ENCODE data around the gene PFKP.
"Not testable (repeated sequence)": the region's sequence is repeated elsewhere in the genome, so short reads cannot be mapped to it uniquely, and the experiment has no call there.

Gene PFKP

GRCh38 chr10:3053155-3053554 is 14.2 kb upstream of the PFKP start:
- DNase-seq (ENCODE audit: low read depth in 1 of 2, low spot score in 1 of 2): no peak
- in situ Hi-C loops (cut with HindIII; ENCODE audit: low pct_unique_long_range_greater_than_20kb, low sequenced_read_pairs): no loop called here
- no peak for TF ChIP-seq JUND (IDR thresholded peaks at IDR 0.05; ENCODE audit: low read depth)

GRCh38 chr10:3054183-3054850 is 13.0 kb upstream of the PFKP start:
- in situ Hi-C loops (cut with HindIII; ENCODE audit: low pct_unique_long_range_greater_than_20kb, low sequenced_read_pairs): no loop called here
- TF ChIP-seq JUND (IDR thresholded peaks at IDR 0.05; ENCODE audit: low read depth): no peak
- no peak for DNase-seq (ENCODE audit: low read depth in 1 of 2, low spot score in 1 of 2)

- TF ChIP-seq JUND (IDR thresholded peaks at IDR 0.05; ENCODE audit: low read depth): no peak
- in situ Hi-C loops (cut with HindIII; ENCODE audit: low pct_unique_long_range_greater_than_20kb, low sequenced_read_pairs): no loop called here
- no peak for DNase-seq (ENCODE audit: low read depth in 1 of 2, low spot score in 1 of 2)
Observed at GRCh38 chr10:3054851-3055199, 12.5 kb upstream of the PFKP start.

- in situ Hi-C loops (cut with HindIII; ENCODE audit: low pct_unique_long_range_greater_than_20kb, low sequenced_read_pairs): no loop called here
- peak in 1 of 2 experiments; percentile 66 for DNase-seq (ENCODE audit: low read depth in 1 of 2, low spot score in 1 of 2)
- TF ChIP-seq JUND (IDR thresholded peaks at IDR 0.05; ENCODE audit: low read depth): no peak
Observed at GRCh38 chr10:3056280-3057037, 10.9 kb upstream of the PFKP start.

GRCh38 chr10:3057946-3058345 is 9.4 kb upstream of the PFKP start:
- no peak for TF ChIP-seq JUND (IDR thresholded peaks at IDR 0.05; ENCODE audit: low read depth)
- no peak for DNase-seq (ENCODE audit: low read depth in 1 of 2, low spot score in 1 of 2)
- in situ Hi-C loops (cut with HindIII; ENCODE audit: low pct_unique_long_range_greater_than_20kb, low sequenced_read_pairs): no loop called here

GRCh38 chr10:3059974-3060373 is 7.4 kb upstream of the PFKP start:
- DNase-seq (ENCODE audit: low read depth in 1 of 2, low spot score in 1 of 2): no peak
- in situ Hi-C loops (cut with HindIII; ENCODE audit: low pct_unique_long_range_greater_than_20kb, low sequenced_read_pairs): no loop called here
- TF ChIP-seq JUND (IDR thresholded peaks at IDR 0.05; ENCODE audit: low read depth): no peak

- no peak for DNase-seq (ENCODE audit: low read depth in 1 of 2, low spot score in 1 of 2)
- in situ Hi-C loops (cut with HindIII; ENCODE audit: low pct_unique_long_range_greater_than_20kb, low sequenced_read_pairs): no loop called here
- no peak for TF ChIP-seq JUND (IDR thresholded peaks at IDR 0.05; ENCODE audit: low read depth)
Observed at GRCh38 chr10:3060481-3060889, 6.9 kb upstream of the PFKP start.

- not testable (repeated sequence) for DNase-seq (ENCODE audit: low read depth in 1 of 2, low spot score in 1 of 2)
Observed at GRCh38 chr10:3061323-3061898, 5.9 kb upstream of the PFKP start.

GRCh38 chr10:3062502-3063186 is 4.7 kb upstream of the PFKP start:
- no peak for DNase-seq (ENCODE audit: low read depth in 1 of 2, low spot score in 1 of 2)
- in situ Hi-C loops (cut with HindIII; ENCODE audit: low pct_unique_long_range_greater_than_20kb, low sequenced_read_pairs): no loop called here

More at GRCh38 chr10:3061323-3061898, 5.9 kb upstream of the PFKP start:
- in situ Hi-C loops (cut with HindIII; ENCODE audit: low pct_unique_long_range_greater_than_20kb, low sequenced_read_pairs): not testable (repeated sequence)

GRCh38 chr10:3064423-3064822 is 2.9 kb upstream of the PFKP start:
- no peak for TF ChIP-seq JUND (IDR thresholded peaks at IDR 0.05; ENCODE audit: low read depth)
- in situ Hi-C loops (cut with HindIII; ENCODE audit: low pct_unique_long_range_greater_than_20kb, low sequenced_read_pairs): no loop called here
- peak in 1 of 2 experiments; percentile 29 for DNase-seq (ENCODE audit: low read depth in 1 of 2, low spot score in 1 of 2)

More at GRCh38 chr10:3062502-3063186, 4.7 kb upstream of the PFKP start:
- TF ChIP-seq JUND (IDR thresholded peaks at IDR 0.05; ENCODE audit: low read depth): no peak

- DNase-seq (ENCODE audit: low read depth in 1 of 2, low spot score in 1 of 2): no peak
- no peak for TF ChIP-seq JUND (IDR thresholded peaks at IDR 0.05; ENCODE audit: low read depth)
- in situ Hi-C loops (cut with HindIII; ENCODE audit: low pct_unique_long_range_greater_than_20kb, low sequenced_read_pairs): no loop called here
Observed at GRCh38 chr10:3065622-3066021, 1.7 kb upstream of the PFKP start.

GRCh38 chr10:3066317-3067117 is 831 bp upstream of the PFKP start:
- DNase-seq (ENCODE audit: low read depth in 1 of 2, low spot score in 1 of 2): no peak
- no peak for TF ChIP-seq JUND (IDR thresholded peaks at IDR 0.05; ENCODE audit: low read depth)
- in situ Hi-C loops (cut with HindIII; ENCODE audit: low pct_unique_long_range_greater_than_20kb, low sequenced_read_pairs): no loop called here

Measured in T47D (cell line).